Right kidney (tissue), 1 donor: ENCODE measurements around the gene SCN3B.

Experiments used
- DNase-seq: peaks from one replicate; pipeline ENCODE4 v3.0.0-alpha.2; 2016

The SCN3B gene

DNA sequence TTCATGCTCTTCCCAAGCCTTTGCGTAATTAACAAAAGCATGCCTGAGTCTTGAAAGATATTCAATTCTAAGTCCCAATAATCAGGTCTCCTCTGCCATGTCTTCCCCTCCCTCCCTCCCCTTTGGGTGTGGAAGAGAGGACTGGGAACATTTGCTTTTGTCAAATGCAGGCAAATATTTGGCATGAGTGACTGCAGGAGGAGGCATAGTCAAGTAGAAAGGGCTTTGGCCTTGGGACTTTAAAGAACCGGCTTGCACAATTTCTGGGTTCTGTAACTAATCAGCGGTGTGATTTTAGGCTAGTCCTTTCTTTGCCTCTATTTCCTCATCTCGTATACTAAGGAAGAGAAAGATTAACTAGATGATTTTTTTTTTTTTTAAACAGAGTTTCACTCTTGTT, 59.5 kb downstream of the SCN3B start:
- DNase-seq: no peak

DNA sequence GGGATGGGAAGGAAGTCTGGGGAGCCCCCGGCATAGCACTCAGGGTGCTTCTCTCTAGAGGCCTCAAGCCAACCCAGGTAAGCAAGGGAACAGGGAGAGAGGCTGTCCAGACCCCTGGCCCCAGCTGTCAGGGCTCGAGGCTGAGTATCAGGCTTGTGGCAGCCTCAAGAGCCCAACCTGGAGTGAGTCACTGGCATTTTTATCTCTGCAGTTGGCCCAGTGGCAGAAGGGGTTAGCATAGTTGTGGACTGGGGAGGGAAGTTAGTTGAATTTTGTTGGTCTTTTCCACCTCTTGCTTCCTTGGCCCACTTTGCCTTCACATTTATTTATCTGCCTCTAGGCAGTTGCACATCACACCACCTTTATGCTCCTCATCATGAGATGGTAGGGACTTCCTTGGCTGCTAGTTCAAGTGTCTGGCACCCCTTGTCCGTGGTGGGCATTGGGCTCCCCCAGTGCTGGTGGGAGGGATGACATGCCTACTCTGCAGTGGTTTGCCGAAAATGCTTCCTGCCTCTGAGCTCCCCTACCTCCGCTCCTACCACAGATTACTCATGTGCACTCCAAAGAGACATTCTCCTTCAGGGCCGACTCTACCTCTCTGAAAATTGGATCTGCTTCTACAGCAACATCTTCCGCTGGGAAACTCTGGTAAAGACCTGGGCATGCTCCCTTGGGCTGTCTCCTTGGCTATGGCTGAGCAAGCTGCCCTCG, 60.1 kb downstream of the SCN3B start:
- DNase-seq: no peak

GRCh38 chr11:123593570-123593969, 60.9 kb downstream of the SCN3B start:
- no peak for DNase-seq

- DNase-seq: peak; percentile 31
These were observed 64.0 kb downstream of the SCN3B start for GRCh38 chr11:123590296-123590912.

- DNase-seq: no peak
These were observed 65.6 kb downstream of the SCN3B start for GRCh38 chr11:123588864-123589262.

DNA sequence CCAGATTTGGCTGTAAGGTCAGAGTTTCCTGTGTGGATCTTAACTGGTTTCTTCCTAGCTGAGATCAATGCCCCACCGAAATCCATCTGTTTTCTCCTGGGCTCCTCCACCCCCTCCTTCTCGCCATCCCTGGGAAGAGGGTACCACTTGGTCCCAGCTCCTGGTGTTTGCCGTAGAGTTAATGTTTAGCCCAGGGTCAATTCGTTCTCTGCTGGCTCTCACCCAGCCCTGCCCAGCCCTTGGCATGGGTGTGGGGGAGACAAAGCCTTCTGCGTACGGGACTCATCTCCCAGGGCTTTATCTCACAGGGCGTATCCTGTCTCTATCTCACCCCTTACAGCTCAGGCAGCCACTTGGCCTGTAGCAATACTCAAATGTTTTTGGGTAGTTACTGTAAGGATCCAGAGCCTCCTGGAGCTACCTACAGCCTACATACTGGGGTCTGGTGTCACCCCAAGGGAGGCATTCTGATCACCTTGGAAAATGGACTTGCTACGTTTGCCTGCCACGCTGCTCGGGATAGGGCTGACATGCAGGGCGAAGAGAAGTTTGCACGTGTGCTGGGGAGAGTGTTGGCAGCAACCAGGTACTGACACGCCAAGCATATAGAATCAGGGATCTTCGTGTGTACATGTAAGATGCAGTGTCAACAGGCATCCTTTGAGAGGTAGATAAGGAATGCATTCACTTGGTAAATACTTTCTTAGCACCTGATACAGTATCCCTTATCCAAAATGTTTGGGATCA, 66.1 kb downstream of the SCN3B start:
- DNase-seq: no peak

- no peak for DNase-seq
These were observed 66.9 kb downstream of the SCN3B start for GRCh38 chr11:123587559-123587958.

GRCh38 chr11:123587044-123587443, 67.4 kb downstream of the SCN3B start:
- DNase-seq: no peak

DNA sequence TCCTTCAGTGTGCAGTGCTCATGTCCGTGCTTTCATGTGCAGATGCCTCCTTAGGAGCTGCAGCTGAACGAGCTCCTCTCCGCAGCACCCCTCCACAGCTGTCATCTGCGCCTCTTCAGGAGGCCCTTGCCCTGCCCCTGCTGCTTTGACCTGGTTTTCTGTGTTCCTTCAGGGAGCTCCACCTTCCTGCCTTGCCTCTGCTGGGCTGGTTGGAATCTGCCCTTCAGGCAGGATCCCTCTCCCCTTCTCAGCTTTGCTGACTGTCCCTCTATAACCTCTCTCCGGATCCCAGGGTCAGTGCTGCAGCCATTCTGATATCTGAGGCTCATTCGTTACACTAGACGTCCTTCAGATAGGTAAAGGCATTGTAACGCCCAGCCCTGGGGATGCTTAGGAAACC, 67.9 kb downstream of the SCN3B start:
- no peak for DNase-seq

DNA sequence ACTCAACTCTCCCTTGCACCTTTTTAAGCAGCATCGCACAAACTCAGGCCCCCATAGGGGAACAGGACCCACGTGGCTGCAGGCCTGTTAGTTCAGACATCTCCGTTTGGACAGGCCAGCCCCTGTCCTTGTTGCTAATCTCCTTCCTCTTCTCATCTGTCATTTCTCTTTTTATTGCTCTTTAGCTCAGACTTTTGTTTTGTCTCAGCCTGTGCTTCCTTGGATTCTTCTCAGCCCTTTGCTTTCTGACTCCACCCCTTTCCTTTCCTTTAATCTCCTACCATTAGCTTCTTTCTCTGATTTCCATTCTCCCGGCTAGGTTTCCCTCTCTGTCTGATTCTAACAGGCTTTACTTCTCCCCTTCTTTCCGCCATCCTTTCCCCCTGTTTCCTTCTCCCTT, 68.7 kb downstream of the SCN3B start:
- DNase-seq: no peak

DNA sequence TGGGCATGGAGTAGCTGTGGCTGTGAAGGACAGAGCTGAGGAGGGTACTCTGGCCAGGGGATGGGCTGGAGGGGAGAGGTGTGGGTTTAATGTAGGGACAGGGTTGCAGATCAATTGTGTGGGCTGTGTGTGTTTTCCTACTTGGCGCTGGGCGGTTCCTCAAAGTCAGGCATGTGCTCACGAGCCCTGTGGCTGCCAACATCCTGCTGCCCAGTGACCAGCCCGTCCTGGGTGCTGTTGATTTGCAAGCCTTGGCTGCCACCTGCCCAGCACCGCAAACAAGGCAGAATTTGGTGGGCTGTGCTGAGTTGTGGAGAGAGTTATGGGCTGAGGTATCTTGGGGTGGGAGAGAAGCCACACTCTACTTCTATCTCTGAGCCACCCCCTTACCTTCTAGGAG, 69.2 kb downstream of the SCN3B start:
- DNase-seq: no peak

DNA sequence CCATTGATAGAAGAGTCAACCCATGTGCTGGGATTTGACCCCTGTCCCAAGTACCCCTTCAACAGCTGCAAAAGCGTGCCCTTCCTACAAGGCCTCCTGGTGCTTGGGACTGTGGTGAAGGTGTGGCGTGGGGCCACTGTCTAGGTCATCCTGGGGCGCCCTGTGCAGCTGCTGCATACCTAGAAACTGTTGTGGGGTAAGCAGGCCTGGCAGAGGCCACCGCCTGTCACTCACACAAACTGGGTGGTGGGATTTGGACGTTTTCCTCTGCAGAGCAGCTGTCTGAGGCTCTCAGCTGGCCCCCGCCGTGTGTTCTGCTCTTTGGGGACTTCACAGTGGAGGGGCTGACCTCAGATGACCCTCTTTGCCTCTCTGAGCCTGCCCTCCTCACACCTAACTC, 69.7 kb downstream of the SCN3B start:
- DNase-seq: no peak

DNA sequence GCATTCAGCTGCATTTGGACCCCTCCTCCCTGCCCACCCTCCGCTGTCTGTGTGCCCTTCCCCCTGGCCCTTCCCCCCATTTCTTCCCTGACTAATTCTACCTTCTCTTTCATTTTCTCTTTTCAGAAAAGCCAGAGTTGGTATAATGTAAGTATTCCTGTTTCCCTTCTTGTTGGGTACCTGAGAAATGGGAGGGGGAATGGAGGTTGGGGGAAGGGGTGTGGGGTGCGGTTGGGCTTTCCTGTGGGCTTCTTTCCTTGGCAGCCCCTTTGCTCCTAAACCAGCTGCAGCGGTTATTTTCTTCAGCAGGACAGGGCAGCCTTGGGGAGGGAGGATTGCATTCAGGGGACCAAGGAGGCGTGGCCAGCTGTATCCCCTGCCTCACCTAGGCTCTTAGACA, 70.2 kb downstream of the SCN3B start:
- DNase-seq: no peak

DNA sequence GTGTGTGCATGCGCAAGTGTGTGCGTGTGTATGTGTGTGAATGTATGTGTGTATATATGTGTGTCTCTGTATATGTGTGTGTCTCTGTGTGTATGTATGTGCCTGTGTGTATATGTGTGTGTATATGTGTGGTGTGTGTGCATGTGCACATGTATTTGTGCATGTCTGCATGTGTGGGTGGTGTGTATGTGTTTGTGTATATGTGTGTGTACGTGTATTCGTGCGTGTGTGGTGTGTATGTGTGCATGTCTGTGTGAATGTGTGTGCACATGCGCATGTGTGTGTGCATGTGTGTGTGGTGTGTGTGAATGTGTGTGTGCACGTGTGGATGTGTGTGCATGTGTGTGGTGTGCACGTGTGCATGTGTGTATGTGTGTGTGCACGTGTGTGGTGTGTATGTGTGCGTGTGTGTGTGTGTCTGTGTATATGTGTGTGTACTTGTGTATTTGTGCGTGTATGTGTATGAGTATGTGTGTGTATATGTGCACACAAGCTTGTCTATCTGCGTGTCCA, 71.4 kb downstream of the SCN3B start:
- no peak for DNase-seq

- DNase-seq: no peak
These were observed 72.6 kb downstream of the SCN3B start for GRCh38 chr11:123581651-123582399.

- peak; percentile 59 for DNase-seq
These were observed 73.7 kb downstream of the SCN3B start for GRCh38 chr11:123580557-123581275.

GRCh38 chr11:123580137-123580536, 74.3 kb downstream of the SCN3B start:
- no peak for DNase-seq

- DNase-seq: no peak
These were observed 75.0 kb downstream of the SCN3B start for GRCh38 chr11:123579482-123579812.
